Adipocyte (in vitro differentiated cells): ENCODE results near the gene ATP2C2.

Experiments used
- DNase-seq: peaks from one replicate; pipeline ENCODE4 v3.0.0-alpha.2; 2015; ENCODE audit warnings: low read depth
- H3K27me3 ChIP-seq: replicated peaks from 2 replicates; pipeline ENCODE4 v1.7.0; 2013; ENCODE audit warnings: mild to moderate bottlenecking, low read length, moderate library complexity; ENCODE audit not compliant: control insufficient read depth, insufficient read depth
- H3K36me3 ChIP-seq: 2 replicates; pipeline ENCODE4 v1.7.0; 2013; ENCODE audit warnings: low read length, mild to moderate bottlenecking, moderate library complexity; ENCODE audit not compliant: control insufficient read depth, insufficient read depth, severe bottlenecking
- H3K4me1 ChIP-seq: 2 replicates; pipeline ENCODE4 v1.7.0; 2013; ENCODE audit warnings: mild to moderate bottlenecking, low read length, moderate library complexity; ENCODE audit not compliant: control insufficient read depth, insufficient read depth
- H3K4me3 ChIP-seq: 2 replicates; pipeline ENCODE4 v1.7.0; 2013; ENCODE audit warnings: mild to moderate bottlenecking, low read length, moderate library complexity
- H3K9ac ChIP-seq: 2 replicates; pipeline ENCODE4 v1.7.0; 2013; ENCODE audit warnings: mild to moderate bottlenecking, low read length, moderate library complexity
- H3K9me3 ChIP-seq: 2 replicates; pipeline ENCODE4 v1.7.0; 2013; ENCODE audit warnings: mild to moderate bottlenecking, low read length, moderate library complexity; ENCODE audit not compliant: control insufficient read depth

The ATP2C2 gene

GRCh38 chr16:84482001-84482891 is 113.9 kb downstream of the ATP2C2 start:
- Histone ChIP-seq H3K9ac (no peak overlapping the region), H3K4me1 (peaks cover 9% of the 10 kb centered on the region), H3K36me3 (peaks cover 50% of the 10 kb centered on the region), H3K4me3 (no peak overlapping the region), H3K9me3 (no peaks in the 10 kb centered on the region), H3K27me3 (no peaks in the 10 kb centered on the region)
- DNase-seq, result no peak

- no peaks in the 10 kb centered on the region for H3K27me3 ChIP-seq
- H3K9me3 ChIP-seq, result no peaks in the 10 kb centered on the region
- H3K9ac ChIP-seq, result no peak overlapping the region
- H3K4me1 ChIP-seq, result peaks cover 4% of the 10 kb centered on the region
- no peak overlapping the region for H3K4me3 ChIP-seq
- no peak for DNase-seq
- peaks cover 56% of the 10 kb centered on the region for H3K36me3 ChIP-seq
These were observed 114.9 kb downstream of the ATP2C2 start for GRCh38 chr16:84482951-84483881.

- Histone ChIP-seq H3K4me3 (no peak overlapping the region), H3K27me3 (no peaks in the 10 kb centered on the region), H3K36me3 (peaks cover 64% of the 10 kb centered on the region), H3K4me1 (no peaks in the 10 kb centered on the region), H3K9me3 (no peaks in the 10 kb centered on the region), H3K9ac (no peak overlapping the region)
- no peak for DNase-seq
These were observed 115.7 kb downstream of the ATP2C2 start for GRCh38 chr16:84483882-84484565.

- no peak overlapping the region for H3K9ac ChIP-seq
- no peak overlapping the region for H3K4me3 ChIP-seq
- no peaks in the 10 kb centered on the region for H3K4me1 ChIP-seq
- H3K27me3 ChIP-seq, result no peaks in the 10 kb centered on the region
- no peaks in the 10 kb centered on the region for H3K9me3 ChIP-seq
- DNase-seq, result peak; percentile 77
- H3K36me3 ChIP-seq, result peaks cover 71% of the 10 kb centered on the region
These were observed 116.4 kb downstream of the ATP2C2 start for GRCh38 chr16:84484579-84485254.

- H3K4me3 ChIP-seq, result no peak overlapping the region
- no peak for DNase-seq
- H3K9ac ChIP-seq, result no peak overlapping the region
- H3K4me1 ChIP-seq, result no peaks in the 10 kb centered on the region
- no peaks in the 10 kb centered on the region for H3K9me3 ChIP-seq
- no peaks in the 10 kb centered on the region for H3K27me3 ChIP-seq
- peaks cover 72% of the 10 kb centered on the region for H3K36me3 ChIP-seq
These were observed 117.1 kb downstream of the ATP2C2 start for GRCh38 chr16:84485255-84486010.

- peaks cover 73% of the 10 kb centered on the region for H3K36me3 ChIP-seq
- H3K4me1 ChIP-seq, result no peaks in the 10 kb centered on the region
- H3K4me3 ChIP-seq, result no peak overlapping the region
- H3K27me3 ChIP-seq, result no peaks in the 10 kb centered on the region
- H3K9ac ChIP-seq, result no peak overlapping the region
- no peak for DNase-seq
- H3K9me3 ChIP-seq, result no peaks in the 10 kb centered on the region
These were observed 117.8 kb downstream of the ATP2C2 start for GRCh38 chr16:84486126-84486525.

GRCh38 chr16:84486551-84487235 is 118.4 kb downstream of the ATP2C2 start:
- H3K36me3 ChIP-seq, result peaks cover 70% of the 10 kb centered on the region
- no peak overlapping the region for H3K4me3 ChIP-seq
- no peaks in the 10 kb centered on the region for H3K9me3 ChIP-seq
- H3K9ac ChIP-seq, result no peak overlapping the region
- DNase-seq, result no peak
- no peaks in the 10 kb centered on the region for H3K27me3 ChIP-seq
- no peaks in the 10 kb centered on the region for H3K4me1 ChIP-seq

GRCh38 chr16:84487358-84487757 is 119.0 kb downstream of the ATP2C2 start:
- Histone ChIP-seq H3K27me3 (no peaks in the 10 kb centered on the region), H3K4me1 (no peaks in the 10 kb centered on the region), H3K36me3 (peaks cover 70% of the 10 kb centered on the region), H3K9me3 (no peaks in the 10 kb centered on the region), H3K4me3 (no peak overlapping the region), H3K9ac (no peak overlapping the region)
- DNase-seq, result no peak

- H3K4me1 ChIP-seq, result no peaks in the 10 kb centered on the region
- H3K9ac ChIP-seq, result no peak overlapping the region
- H3K4me3 ChIP-seq, result no peak overlapping the region
- peaks cover 71% of the 10 kb centered on the region for H3K36me3 ChIP-seq
- no peak for DNase-seq
- H3K9me3 ChIP-seq, result peaks cover 6% of the 10 kb centered on the region
- no peaks in the 10 kb centered on the region for H3K27me3 ChIP-seq
These were observed 120.8 kb downstream of the ATP2C2 start for GRCh38 chr16:84489131-84489530.

GRCh38 chr16:84495506-84495905 is 127.2 kb downstream of the ATP2C2 start:
- H3K27me3 ChIP-seq, result no peaks in the 10 kb centered on the region
- no peak for DNase-seq
- H3K4me3 ChIP-seq, result no peak overlapping the region
- no peak overlapping the region for H3K9ac ChIP-seq
- peaks cover 64% of the 10 kb centered on the region for H3K36me3 ChIP-seq
- no peaks in the 10 kb centered on the region for H3K4me1 ChIP-seq
- peaks cover 6% of the 10 kb centered on the region for H3K9me3 ChIP-seq
